ENCODE results near the gene GOSR1. TPM values are rescaled to one million over a fixed set of nuclear protein-coding genes. Genes with fewer than 3 reads are reported as not detected.
"Not testable (repeated sequence)": the region's sequence is repeated elsewhere in the genome, so short reads cannot be mapped to it uniquely, and the experiment has no call there.

GOSR1 gene
- total and polyA plus RNA-seq, 2 donors (not counting 1 experiment from before 2014, with no cell fraction given), result 19.1 to 66.6 TPM

DNA sequence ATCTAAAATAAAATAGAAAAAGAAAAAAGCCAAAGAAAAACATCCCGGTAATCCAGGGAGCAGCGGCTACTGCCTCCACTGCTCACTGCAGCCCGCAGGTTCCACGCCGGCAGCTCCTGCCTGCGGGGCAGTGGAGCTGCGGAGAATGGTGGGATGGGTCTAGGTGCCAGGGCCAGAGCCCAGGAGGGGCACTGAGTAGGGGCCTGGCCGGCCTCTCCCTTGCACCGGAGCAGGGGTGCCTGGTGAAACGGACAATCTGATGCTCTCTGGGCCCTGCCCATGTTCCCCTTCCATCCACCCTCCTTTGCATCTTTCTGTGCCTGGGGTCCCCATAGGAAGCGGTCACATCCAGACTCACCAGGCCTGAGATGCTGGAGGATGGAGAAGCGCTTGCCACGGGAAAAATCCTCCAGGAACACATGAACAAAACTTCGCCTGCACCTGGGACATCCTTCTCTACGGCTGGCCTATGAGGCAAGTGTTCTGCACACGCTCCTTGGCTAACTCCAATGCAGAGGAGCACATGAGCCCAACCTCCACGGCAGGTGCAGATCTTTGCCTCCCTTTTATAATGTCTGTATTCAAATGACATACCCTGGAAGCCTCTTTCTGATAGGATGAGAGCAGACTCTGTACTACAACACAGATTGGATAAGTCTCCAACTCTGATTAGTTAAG, 98.6 kb downstream of the GOSR1 start:
- ATAC-seq (ENCODE audit: low read depth); H3K9me3 ChIP-seq (ENCODE audit: control extremely low read depth in 1 of 3, control insufficient read depth in 2 of 3, insufficient read depth in 1 of 3, low read length in 2 of 3); intact Hi-C loops (cut with micrococcal nuclease); H3K27me3 ChIP-seq (replicated peaks in 1 of 4; ENCODE audit: control extremely low read depth in 1 of 4, control insufficient read depth in 3 of 4, insufficient read depth in 4 of 4, low read length in 3 of 4); H3K79me2 ChIP-seq (ENCODE audit: control insufficient read depth, insufficient read depth, low read length); H3K4me3 Mint-ChIP-seq; H3K27ac ChIP-seq (ENCODE audit: low read length in 2 of 2); H3K4me3 ChIP-seq (ENCODE audit: control extremely low read depth in 1 of 5, extremely low read depth in 1 of 5, insufficient read depth in 1 of 5, low read depth in 2 of 5, low read length in 4 of 5); H3K27ac Mint-ChIP-seq; H3K36me3 ChIP-seq (replicated peaks in 1 of 2; ENCODE audit: control extremely low read depth in 1 of 2, control insufficient read depth in 1 of 2, extremely low read depth in 1 of 2, insufficient read depth in 2 of 2, low read length in 1 of 2); H2AFZ ChIP-seq (ENCODE audit: insufficient read depth, low read depth, low read length, poor library complexity, severe bottlenecking); H4K20me1 ChIP-seq (ENCODE audit: control insufficient read depth, insufficient read depth, low read length, poor library complexity, severe bottlenecking); POLR2A ChIA-PET; DNase-seq; H3K9ac ChIP-seq (ENCODE audit: low read length); H3K4me1 Mint-ChIP-seq; H3K9me3 Mint-ChIP-seq (ENCODE audit: insufficient read depth); H3K4me1 ChIP-seq (ENCODE audit: control insufficient read depth in 2 of 2, insufficient read depth in 2 of 2, low read length in 2 of 2); H3K27me3 Mint-ChIP-seq; CTCF ChIA-PET; H3K4me2 ChIP-seq (replicated peaks; ENCODE audit: low read depth, low read length, poor library complexity, severe bottlenecking): not testable (repeated sequence)
- WGBS (ENCODE audit: insufficient coverage), result 97% methylated on average over 7 of the region's 17 CpGs

GRCh38 chr17:30576326-30576861, 99.2 kb downstream of the GOSR1 start:
- no peak for DNase-seq

More at GRCh38 chr17:30576326-30576861, 99.2 kb downstream of the GOSR1 start:
- Histone ChIP-seq H3K79me2 (ENCODE audit: control insufficient read depth, insufficient read depth, low read length) (no peaks in the 10 kb centered on the region), H3K9ac (ENCODE audit: low read length) (no peak overlapping the region), H3K27ac (ENCODE audit: low read length in 2 of 2) (no peak overlapping the region), H2AFZ (ENCODE audit: insufficient read depth, low read depth, low read length, poor library complexity, severe bottlenecking) (no peak overlapping the region), H3K4me3 (ENCODE audit: control extremely low read depth in 1 of 5, extremely low read depth in 1 of 5, insufficient read depth in 1 of 5, low read depth in 2 of 5, low read length in 4 of 5) (peak overlapping the region in 2 of 5 experiments; percentile 2 to 42), H3K4me1 (ENCODE audit: control insufficient read depth in 2 of 2, insufficient read depth in 2 of 2, low read length in 2 of 2) (no peaks in the 10 kb centered on the region), H4K20me1 (ENCODE audit: control insufficient read depth, insufficient read depth, low read length, poor library complexity, severe bottlenecking) (no peaks in the 10 kb centered on the region), H3K27me3 (replicated peaks in 1 of 4; ENCODE audit: control extremely low read depth in 1 of 4, control insufficient read depth in 3 of 4, insufficient read depth in 4 of 4, low read length in 3 of 4) (no peaks in the 10 kb centered on the region), H3K9me3 (ENCODE audit: control extremely low read depth in 1 of 3, control insufficient read depth in 2 of 3, insufficient read depth in 1 of 3, low read length in 2 of 3) (no peaks in the 10 kb centered on the region), H3K4me2 (replicated peaks; ENCODE audit: low read depth, low read length, poor library complexity, severe bottlenecking) (no peak overlapping the region), H3K36me3 (replicated peaks in 1 of 2; ENCODE audit: control extremely low read depth in 1 of 2, control insufficient read depth in 1 of 2, extremely low read depth in 1 of 2, insufficient read depth in 2 of 2, low read length in 1 of 2) (no peaks in the 10 kb centered on the region)
- TF ChIP-seq, protein P1, sequence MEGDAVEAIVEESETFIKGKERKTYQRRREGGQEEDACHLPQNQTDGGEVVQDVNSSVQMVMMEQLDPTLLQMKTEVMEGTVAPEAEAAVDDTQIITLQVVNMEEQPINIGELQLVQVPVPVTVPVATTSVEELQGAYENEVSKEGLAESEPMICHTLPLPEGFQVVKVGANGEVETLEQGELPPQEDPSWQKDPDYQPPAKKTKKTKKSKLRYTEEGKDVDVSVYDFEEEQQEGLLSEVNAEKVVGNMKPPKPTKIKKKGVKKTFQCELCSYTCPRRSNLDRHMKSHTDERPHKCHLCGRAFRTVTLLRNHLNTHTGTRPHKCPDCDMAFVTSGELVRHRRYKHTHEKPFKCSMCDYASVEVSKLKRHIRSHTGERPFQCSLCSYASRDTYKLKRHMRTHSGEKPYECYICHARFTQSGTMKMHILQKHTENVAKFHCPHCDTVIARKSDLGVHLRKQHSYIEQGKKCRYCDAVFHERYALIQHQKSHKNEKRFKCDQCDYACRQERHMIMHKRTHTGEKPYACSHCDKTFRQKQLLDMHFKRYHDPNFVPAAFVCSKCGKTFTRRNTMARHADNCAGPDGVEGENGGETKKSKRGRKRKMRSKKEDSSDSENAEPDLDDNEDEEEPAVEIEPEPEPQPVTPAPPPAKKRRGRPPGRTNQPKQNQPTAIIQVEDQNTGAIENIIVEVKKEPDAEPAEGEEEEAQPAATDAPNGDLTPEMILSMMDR (IDR thresholded peaks at IDR 0.05), result no peak
- TF ChIP-seq EZH2 (IDR thresholded peaks at IDR 0.05; ENCODE audit: borderline replicate concordance, insufficient read depth, low read depth, low read length, poor library complexity, severe bottlenecking), result no peak
- Mint-ChIP-seq H3K27ac (no peak overlapping the region), H3K27me3 (peaks cover 8% of the 10 kb centered on the region), H3K4me1 (no peaks in the 10 kb centered on the region), H3K4me3 (no peak overlapping the region), H3K9me3 (ENCODE audit: insufficient read depth) (no peaks in the 10 kb centered on the region)
- CTCF ChIA-PET, result no interaction called here
- intact Hi-C loops (cut with micrococcal nuclease), result no loop called here
- 96% methylated on average over 20 of the region's 30 CpGs for WGBS (ENCODE audit: insufficient coverage)
- no peak for ATAC-seq (ENCODE audit: low read depth)
- POLR2A ChIA-PET, result no interaction called here

Other genes with a start within 250 kb of the GOSR1 start
- not detected in 2 replicates for gene SLC6A4, start 241.7 kb upstream of the GOSR1 start, total RNA-seq
- not detected in 2 replicates for gene SLC6A4, start 241.7 kb upstream of the GOSR1 start, polyA plus RNA-seq
- 25.9 and 27.9 TPM in 2 replicates for gene BLMH, start 185.5 kb upstream of the GOSR1 start, total RNA-seq
- 5.9 and 8.3 TPM in 2 replicates for gene BLMH, start 185.5 kb upstream of the GOSR1 start, polyA plus RNA-seq
- not detected in 2 replicates for gene TMIGD1, start 143.4 kb upstream of the GOSR1 start, total RNA-seq
- gene TMIGD1, start 143.4 kb upstream of the GOSR1 start, polyA plus RNA-seq, result not detected in 2 replicates
- 12.5 and 15.6 TPM in 2 replicates for gene CPD, start 98.5 kb upstream of the GOSR1 start, total RNA-seq
- gene CPD, start 98.5 kb upstream of the GOSR1 start, polyA plus RNA-seq, result 1.5 and 6.1 TPM in 2 replicates